Liver (tissue), 9 donors: ENCODE results near the gene TAS2R4. TPM values are rescaled to one million over a fixed set of nuclear protein-coding genes. Genes with fewer than 3 reads are reported as not detected.
A peak's percentile ranks its signal among the peaks of the same experiment; 100 is the strongest.

ENCODE experiments used
- DNase-seq: peaks from one replicate; pipeline ENCODE4 v3.0.0-alpha.2; 2017; ENCODE audit warnings: low spot score
- H3K27ac ChIP-seq, 2 donors: one replicate each; pipeline ENCODE4 v1.7.0; 2013; ENCODE audit warnings: inconsistent platforms in 2 of 2, low read length in 2 of 2, control low read depth in 1 of 2, low read depth in 1 of 2, mild to moderate bottlenecking in 1 of 2
- H3K27me3 ChIP-seq, 4 donors: one replicate each; pipeline versions ENCODE4 v1.6.1 to v1.7.0; 2013; ENCODE audit warnings: low read length in 3 of 4, inconsistent platforms in 1 of 4, mild to moderate bottlenecking in 1 of 4, moderate library complexity in 1 of 4; ENCODE audit not compliant: control insufficient read depth in 4 of 4, insufficient read depth in 4 of 4
- H3K36me3 ChIP-seq, 4 donors: one replicate each; pipeline versions ENCODE4 v1.6.1 to v1.7.0; 2013; ENCODE audit warnings: low read length in 3 of 4, mild to moderate bottlenecking in 3 of 4, low read depth in 1 of 4, moderate library complexity in 1 of 4; ENCODE audit not compliant: control insufficient read depth in 4 of 4, insufficient read depth in 3 of 4
- H3K4me1 ChIP-seq, 4 donors: one replicate each; pipeline versions ENCODE4 v1.6.1 to v1.7.0; 2013; ENCODE audit warnings: low read length in 3 of 4, mild to moderate bottlenecking in 3 of 4, moderate library complexity in 1 of 4; ENCODE audit not compliant: control insufficient read depth in 4 of 4, insufficient read depth in 4 of 4
- H3K4me3 ChIP-seq, 3 donors: one replicate each; pipeline versions ENCODE4 v1.6.1 to v1.7.0; 2013; ENCODE audit warnings: low read length in 3 of 3, control low read depth in 1 of 3, low read depth in 1 of 3, mild to moderate bottlenecking in 1 of 3
- H3K9ac ChIP-seq, 2 donors: one replicate each; pipeline ENCODE4 v1.7.0; 2013; ENCODE audit warnings: low read length in 2 of 2, mild to moderate bottlenecking in 2 of 2, moderate library complexity in 2 of 2, control low read depth in 1 of 2, low read depth in 1 of 2
- H3K9me3 ChIP-seq, 4 donors: one replicate each; pipeline versions ENCODE4 v1.6.1 to v1.7.0; 2013; ENCODE audit warnings: low read length in 3 of 4; ENCODE audit not compliant: control insufficient read depth in 4 of 4
- EGR1 ChIP-seq, 2 donors: IDR thresholded peaks; 2 replicates each; pipeline ENCODE4 v1.6.1; 2016 to 2018; ENCODE audit warnings: antibody characterized with exemption in 2 of 2, low read depth in 2 of 2
- FOXA1 ChIP-seq: IDR thresholded peaks from 2 replicates; pipeline ENCODE4 v1.6.1; 2016; ENCODE audit warnings: antibody characterized with exemption
- FOXA2 ChIP-seq: IDR thresholded peaks from 2 replicates; pipeline ENCODE4 v1.6.1; 2016; ENCODE audit warnings: antibody characterized with exemption
- GABPA ChIP-seq, 2 donors: IDR thresholded peaks in 1 of 2; conservative IDR thresholded peaks in 1 of 2; 2 replicates each; pipeline ENCODE4 v1.6.1; 2016; ENCODE audit warnings: antibody characterized with exemption in 2 of 2, mild to moderate bottlenecking in 1 of 2, moderate library complexity in 1 of 2
- HNF4A ChIP-seq, 2 donors: conservative IDR thresholded peaks; 2 replicates each; pipeline ENCODE4 v1.6.1; 2016; ENCODE audit warnings: antibody characterized with exemption in 2 of 2, mild to moderate bottlenecking in 2 of 2
- HNF4G ChIP-seq: IDR thresholded peaks from 2 replicates; pipeline ENCODE4 v1.6.1; 2016; ENCODE audit warnings: antibody characterized with exemption
- JUND ChIP-seq, 2 donors: IDR thresholded peaks; 2 replicates each; pipeline ENCODE4 v1.6.1; 2016; ENCODE audit warnings: antibody characterized with exemption in 2 of 2
- NR2F2 ChIP-seq: IDR thresholded peaks from 2 replicates; pipeline ENCODE4 v1.6.1; 2016; ENCODE audit warnings: antibody characterized with exemption
- RAD21 ChIP-seq, 2 donors: IDR thresholded peaks; 2 replicates each; pipeline ENCODE4 v1.6.1; 2016; ENCODE audit warnings: antibody characterized with exemption in 2 of 2, mild to moderate bottlenecking in 2 of 2
- RXRA ChIP-seq, 2 donors: IDR thresholded peaks; 2 replicates each; pipeline ENCODE4 v1.6.1; 2017 to 2018; ENCODE audit warnings: antibody characterized with exemption in 2 of 2, mild to moderate bottlenecking in 1 of 2
- SP1 ChIP-seq: IDR thresholded peaks from 2 replicates; pipeline ENCODE4 v1.6.1; 2018; ENCODE audit warnings: antibody characterized with exemption, mild to moderate bottlenecking
- TAF1 ChIP-seq: conservative IDR thresholded peaks from 2 replicates; pipeline ENCODE4 v1.6.1; 2016; ENCODE audit warnings: antibody characterized with exemption, mild to moderate bottlenecking
- YY1 ChIP-seq: IDR thresholded peaks from 2 replicates; pipeline ENCODE4 v1.6.1; 2016; ENCODE audit warnings: antibody characterized with exemption, mild to moderate bottlenecking
- WGBS: extraction: QIAGEN DNeasy Blood & Tissue Kit; methylation state at CpG from one replicate; pipeline ENCODE4 v1.1.7; 2013; 5-methylcytosine and 5-hydroxymethylcytosine counted together
- polyA plus RNA-seq, 2 donors: library from polyadenylated mRNA; stranded (reverse) in 1 of 2; unstranded in 1 of 2; fragments of 200-250 nt in 1 of 2; fragments of >200 nt in 1 of 2; fragmentation: Nextera tagmentation in 1 of 2; extraction: Ambion mirVana in 1 of 2; gene quantifications; one replicate each; pipeline versions ENCODE4 v1.2.1 to v1.2.3, GENCODE V29; 2013 to 2015
- total RNA-seq, 2 donors: library from RNA; depleted of rRNA; stranded (reverse); fragments of >200 nt; gene quantifications; one replicate each; pipeline ENCODE4 v1.2.3, GENCODE V29; 2014
- TF ChIP-seq, protein P1 (sequence below): IDR thresholded peaks from 2 replicates; pipeline ENCODE4 v1.6.1; 2016; ENCODE audit warnings: antibody characterized with exemption
- TF ChIP-seq, protein P2 (sequence below): IDR thresholded peaks from 2 replicates; pipeline ENCODE4 v1.6.1; 2016; ENCODE audit warnings: antibody characterized with exemption
- TF ChIP-seq, protein P3 (sequence below): IDR thresholded peaks from 2 replicates; pipeline ENCODE4 v1.6.1; 2016; ENCODE audit warnings: antibody characterized with exemption
- TF ChIP-seq, protein P4 (sequence below): IDR thresholded peaks from 2 replicates; pipeline ENCODE4 v1.6.1; 2016; ENCODE audit warnings: antibody characterized with exemption, mild to moderate bottlenecking
- TF ChIP-seq, protein P5 (sequence below): fragments of 150-350 bp; IDR thresholded peaks from 2 replicates; pipeline ENCODE4 v1.5.1; 2017; ENCODE audit warnings: improper control_type of control experiment, low read depth, low read length; ENCODE audit not compliant: missing input control
- donor health status: healthy.
- donor health status: healthy.
- donor health status: healthy.
- donor health status: healthy.
- donor health status: healthy.

The TAS2R4 gene
- total and polyA plus RNA-seq, 4 donors = 0.03 to 3.2 (median 0.42) TPM; not detected in 1

DNA sequence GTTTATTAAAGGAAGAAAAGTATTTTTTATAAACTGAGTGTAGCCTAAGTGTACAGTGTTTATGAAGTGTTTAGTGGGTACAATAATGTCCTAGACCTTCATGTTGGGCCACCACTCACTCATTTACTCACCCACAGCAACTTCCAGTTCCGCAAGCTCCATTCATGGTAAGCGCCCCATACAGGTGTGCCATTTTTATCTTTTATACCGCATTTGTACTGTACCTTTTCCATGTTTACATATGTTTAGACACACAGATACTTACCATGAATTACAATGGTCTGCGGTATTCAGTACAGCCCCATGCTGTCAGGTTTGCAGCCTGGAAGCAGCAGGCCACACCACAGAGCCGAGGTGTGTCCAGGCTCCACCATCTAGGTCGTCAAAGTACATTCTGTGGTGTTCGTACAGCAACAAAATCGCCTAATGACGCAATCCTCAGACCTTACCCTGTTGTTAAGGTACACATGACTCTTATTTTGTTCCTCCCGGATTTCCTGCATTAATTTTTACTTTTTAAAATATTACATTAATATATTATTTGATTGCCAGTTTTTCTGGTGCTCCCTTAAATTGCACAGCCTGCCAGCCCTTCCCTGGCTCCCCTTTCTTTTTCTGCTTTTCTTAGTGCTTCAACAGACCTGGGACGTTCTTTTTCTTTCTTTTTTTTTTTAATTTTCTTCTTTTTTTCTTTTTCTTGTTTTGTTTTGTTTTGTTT lies 39.2 kb upstream of the TAS2R4 start (continued):
- TF ChIP-seq YY1 = no peak

DNA sequence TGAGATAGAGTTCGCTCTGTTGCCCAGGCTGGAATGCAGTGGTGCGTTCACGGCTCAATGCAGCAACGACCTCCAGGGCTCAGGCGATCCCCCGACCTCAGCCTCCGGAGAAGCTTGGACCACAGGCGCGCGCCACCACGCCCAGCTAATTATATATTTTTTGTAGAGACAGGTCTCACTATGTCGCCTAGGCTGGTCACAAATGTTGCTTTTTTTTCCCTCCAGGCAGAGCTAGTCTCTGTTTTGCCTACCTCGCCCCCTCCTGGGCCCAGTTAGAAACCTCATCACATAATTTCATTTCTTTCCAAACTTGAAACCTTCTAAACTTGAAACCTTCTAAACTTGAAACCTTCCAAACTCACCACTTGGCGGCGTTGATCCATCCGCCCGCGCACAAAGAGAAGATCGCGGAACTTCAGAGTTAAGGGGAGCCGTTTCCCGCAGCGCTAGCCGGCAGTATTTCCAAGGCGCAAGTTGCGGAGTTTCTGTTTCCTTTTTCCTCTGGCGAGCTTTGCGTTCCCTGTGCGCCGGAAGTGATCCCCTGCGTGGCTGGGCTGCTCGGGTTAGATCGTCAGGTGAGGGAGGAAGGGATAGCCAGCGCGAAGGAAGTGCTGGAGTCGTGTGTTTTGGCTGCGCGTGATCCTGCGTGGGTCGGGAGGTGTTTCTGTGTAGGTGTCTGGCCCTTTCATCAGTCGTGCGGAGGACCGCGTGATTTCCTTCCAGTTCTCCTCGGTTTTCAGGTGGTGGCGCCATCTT lies 38.5 kb upstream of the TAS2R4 start, which contains the start of gene SSBP1:
Gene SSBP1, plus strand, starts transcription at position 523 of the 756 bp plus-strand sequence. CDS start 809 bp downstream, outside the sequence.
- H3K36me3 ChIP-seq = peaks cover 9 to 19% (median 11%) of the 10 kb centered on the region in 4 donors
- no peaks in the 10 kb centered on the region for H3K27me3 ChIP-seq
- peak within 1 kb of the TSS; percentile 31 to 87 for H3K9ac ChIP-seq
- H3K4me3 ChIP-seq = peak within 1 kb of the TSS; percentile 68 to 93 (median 92)
- TF ChIP-seq JUND (IDR thresholded peaks at IDR 0.05) (peak; percentile 43 to 57), HNF4G (no peak), YY1 (peak; percentile 95), FOXA1 (peak; percentile 78), NR2F2 (peak; percentile 72), FOXA2 (peak; percentile 57), EGR1 (IDR thresholded peaks at IDR 0.05; ENCODE audit: low read depth in 2 of 2) (peak; percentile 92 to 93), GABPA (IDR thresholded peaks at IDR 0.05 in 1 of 2, conservative IDR thresholded peaks at IDR 0.05 in 1 of 2) (peak; percentile 98 to 100), RXRA (IDR thresholded peaks at IDR 0.05) (peak; percentile 64 to 76), RAD21 (IDR thresholded peaks at IDR 0.05) (peak; percentile 80 to 81), HNF4A (conservative IDR thresholded peaks at IDR 0.05) (peak; percentile 49 to 57), TAF1 (no peak), SP1 (peak; percentile 89)
- TF ChIP-seq, protein P1, sequence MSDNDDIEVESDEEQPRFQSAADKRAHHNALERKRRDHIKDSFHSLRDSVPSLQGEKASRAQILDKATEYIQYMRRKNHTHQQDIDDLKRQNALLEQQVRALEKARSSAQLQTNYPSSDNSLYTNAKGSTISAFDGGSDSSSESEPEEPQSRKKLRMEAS = peak; percentile 95
- TF ChIP-seq, protein P2, sequence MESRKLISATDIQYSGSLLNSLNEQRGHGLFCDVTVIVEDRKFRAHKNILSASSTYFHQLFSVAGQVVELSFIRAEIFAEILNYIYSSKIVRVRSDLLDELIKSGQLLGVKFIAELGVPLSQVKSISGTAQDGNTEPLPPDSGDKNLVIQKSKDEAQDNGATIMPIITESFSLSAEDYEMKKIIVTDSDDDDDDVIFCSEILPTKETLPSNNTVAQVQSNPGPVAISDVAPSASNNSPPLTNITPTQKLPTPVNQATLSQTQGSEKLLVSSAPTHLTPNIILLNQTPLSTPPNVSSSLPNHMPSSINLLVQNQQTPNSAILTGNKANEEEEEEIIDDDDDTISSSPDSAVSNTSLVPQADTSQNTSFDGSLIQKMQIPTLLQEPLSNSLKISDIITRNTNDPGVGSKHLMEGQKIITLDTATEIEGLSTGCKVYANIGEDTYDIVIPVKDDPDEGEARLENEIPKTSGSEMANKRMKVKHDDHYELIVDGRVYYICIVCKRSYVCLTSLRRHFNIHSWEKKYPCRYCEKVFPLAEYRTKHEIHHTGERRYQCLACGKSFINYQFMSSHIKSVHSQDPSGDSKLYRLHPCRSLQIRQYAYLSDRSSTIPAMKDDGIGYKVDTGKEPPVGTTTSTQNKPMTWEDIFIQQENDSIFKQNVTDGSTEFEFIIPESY = peak; percentile 93
- TF ChIP-seq, protein P3, sequence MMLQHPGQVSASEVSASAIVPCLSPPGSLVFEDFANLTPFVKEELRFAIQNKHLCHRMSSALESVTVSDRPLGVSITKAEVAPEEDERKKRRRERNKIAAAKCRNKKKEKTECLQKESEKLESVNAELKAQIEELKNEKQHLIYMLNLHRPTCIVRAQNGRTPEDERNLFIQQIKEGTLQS = peak; percentile 83
- TF ChIP-seq, protein P4, sequence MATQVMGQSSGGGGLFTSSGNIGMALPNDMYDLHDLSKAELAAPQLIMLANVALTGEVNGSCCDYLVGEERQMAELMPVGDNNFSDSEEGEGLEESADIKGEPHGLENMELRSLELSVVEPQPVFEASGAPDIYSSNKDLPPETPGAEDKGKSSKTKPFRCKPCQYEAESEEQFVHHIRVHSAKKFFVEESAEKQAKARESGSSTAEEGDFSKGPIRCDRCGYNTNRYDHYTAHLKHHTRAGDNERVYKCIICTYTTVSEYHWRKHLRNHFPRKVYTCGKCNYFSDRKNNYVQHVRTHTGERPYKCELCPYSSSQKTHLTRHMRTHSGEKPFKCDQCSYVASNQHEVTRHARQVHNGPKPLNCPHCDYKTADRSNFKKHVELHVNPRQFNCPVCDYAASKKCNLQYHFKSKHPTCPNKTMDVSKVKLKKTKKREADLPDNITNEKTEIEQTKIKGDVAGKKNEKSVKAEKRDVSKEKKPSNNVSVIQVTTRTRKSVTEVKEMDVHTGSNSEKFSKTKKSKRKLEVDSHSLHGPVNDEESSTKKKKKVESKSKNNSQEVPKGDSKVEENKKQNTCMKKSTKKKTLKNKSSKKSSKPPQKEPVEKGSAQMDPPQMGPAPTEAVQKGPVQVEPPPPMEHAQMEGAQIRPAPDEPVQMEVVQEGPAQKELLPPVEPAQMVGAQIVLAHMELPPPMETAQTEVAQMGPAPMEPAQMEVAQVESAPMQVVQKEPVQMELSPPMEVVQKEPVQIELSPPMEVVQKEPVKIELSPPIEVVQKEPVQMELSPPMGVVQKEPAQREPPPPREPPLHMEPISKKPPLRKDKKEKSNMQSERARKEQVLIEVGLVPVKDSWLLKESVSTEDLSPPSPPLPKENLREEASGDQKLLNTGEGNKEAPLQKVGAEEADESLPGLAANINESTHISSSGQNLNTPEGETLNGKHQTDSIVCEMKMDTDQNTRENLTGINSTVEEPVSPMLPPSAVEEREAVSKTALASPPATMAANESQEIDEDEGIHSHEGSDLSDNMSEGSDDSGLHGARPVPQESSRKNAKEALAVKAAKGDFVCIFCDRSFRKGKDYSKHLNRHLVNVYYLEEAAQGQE = peak; percentile 85
- TF ChIP-seq, protein P5, sequence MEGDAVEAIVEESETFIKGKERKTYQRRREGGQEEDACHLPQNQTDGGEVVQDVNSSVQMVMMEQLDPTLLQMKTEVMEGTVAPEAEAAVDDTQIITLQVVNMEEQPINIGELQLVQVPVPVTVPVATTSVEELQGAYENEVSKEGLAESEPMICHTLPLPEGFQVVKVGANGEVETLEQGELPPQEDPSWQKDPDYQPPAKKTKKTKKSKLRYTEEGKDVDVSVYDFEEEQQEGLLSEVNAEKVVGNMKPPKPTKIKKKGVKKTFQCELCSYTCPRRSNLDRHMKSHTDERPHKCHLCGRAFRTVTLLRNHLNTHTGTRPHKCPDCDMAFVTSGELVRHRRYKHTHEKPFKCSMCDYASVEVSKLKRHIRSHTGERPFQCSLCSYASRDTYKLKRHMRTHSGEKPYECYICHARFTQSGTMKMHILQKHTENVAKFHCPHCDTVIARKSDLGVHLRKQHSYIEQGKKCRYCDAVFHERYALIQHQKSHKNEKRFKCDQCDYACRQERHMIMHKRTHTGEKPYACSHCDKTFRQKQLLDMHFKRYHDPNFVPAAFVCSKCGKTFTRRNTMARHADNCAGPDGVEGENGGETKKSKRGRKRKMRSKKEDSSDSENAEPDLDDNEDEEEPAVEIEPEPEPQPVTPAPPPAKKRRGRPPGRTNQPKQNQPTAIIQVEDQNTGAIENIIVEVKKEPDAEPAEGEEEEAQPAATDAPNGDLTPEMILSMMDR = peak; percentile 75
- no peaks in the 10 kb centered on the region for H3K9me3 ChIP-seq
- H3K4me1 ChIP-seq = peaks cover 8 to 15% (median 12%) of the 10 kb centered on the region in 4 donors
- WGBS = 2% methylated on average over 46 of the region's 46 CpGs
- H3K27ac ChIP-seq = peak within 1 kb of the TSS; percentile 79 to 84
- peak; percentile 87 for DNase-seq
